H9 (cell line): ENCODE results near the gene MRGPRG. TPM values are rescaled to one million over a fixed set of nuclear protein-coding genes. Genes with fewer than 3 reads are reported as not detected.

ENCODE experiments used
- DNase-seq: peaks from one replicate; pipeline ENCODE4 v3.0.0-alpha.2; 2017
- H2AFZ ChIP-seq: one replicate; pipeline ENCODE4 v1.6.1; 2013; ENCODE audit warnings: mild to moderate bottlenecking, low read length, control low read depth, moderate library complexity
- H2AK5ac ChIP-seq: 2 replicates; pipeline ENCODE4 v1.6.1; 2013; ENCODE audit warnings: low read length, control low read depth, mixed read lengths; ENCODE audit not compliant: insufficient read length
- H2BK120ac ChIP-seq: one replicate; pipeline ENCODE4 v1.6.1; 2013; ENCODE audit warnings: low read depth, mild to moderate bottlenecking, low read length, control low read depth, inconsistent platforms; ENCODE audit not compliant: poor library complexity, severe bottlenecking
- H2BK12ac ChIP-seq: 2 replicates; pipeline ENCODE4 v1.6.1; 2013; ENCODE audit warnings: low read length, control low read depth, mixed read lengths, low read depth; ENCODE audit not compliant: insufficient read length
- H2BK15ac ChIP-seq: 2 replicates; pipeline ENCODE4 v1.6.1; 2013; ENCODE audit warnings: low read depth, low read length, control low read depth
- H2BK20ac ChIP-seq: one replicate; pipeline ENCODE4 v1.6.1; 2013; ENCODE audit warnings: low read depth, mild to moderate bottlenecking, low read length, control low read depth, inconsistent platforms; ENCODE audit not compliant: poor library complexity, severe bottlenecking
- H2BK5ac ChIP-seq: 2 replicates; pipeline ENCODE4 v1.6.1; 2013; ENCODE audit warnings: low read length, control low read depth, mixed read lengths; ENCODE audit not compliant: insufficient read length
- H3K14ac ChIP-seq: 2 replicates; pipeline ENCODE4 v1.6.1; 2013; ENCODE audit warnings: low read length, control low read depth; ENCODE audit not compliant: insufficient read depth
- H3K18ac ChIP-seq: 2 replicates; pipeline ENCODE4 v1.6.1; 2013; ENCODE audit warnings: low read depth, mild to moderate bottlenecking, mixed read lengths, low read length, control low read depth; ENCODE audit not compliant: insufficient read length
- H3K23ac ChIP-seq: 2 replicates; pipeline ENCODE4 v1.6.1; 2013; ENCODE audit warnings: low read length, control low read depth, mixed read lengths, low read depth; ENCODE audit not compliant: insufficient read length
- H3K23me2 ChIP-seq: 2 replicates; pipeline ENCODE4 v1.6.1; 2013; ENCODE audit warnings: low read depth, mild to moderate bottlenecking, mixed read lengths, low read length, control low read depth; ENCODE audit not compliant: insufficient read length, poor library complexity, severe bottlenecking
- H3K27ac ChIP-seq: 2 replicates; pipeline ENCODE4 v1.5.1; 2013; ENCODE audit warnings: low read length, control low read depth, mixed read lengths, low read depth; ENCODE audit not compliant: insufficient read length
- H3K27me3 ChIP-seq: 2 replicates; pipeline ENCODE4 v1.6.1; 2013; ENCODE audit warnings: low read length, control low read depth, inconsistent platforms; ENCODE audit not compliant: insufficient read depth
- H3K4ac ChIP-seq: 2 replicates; pipeline ENCODE4 v1.6.1; 2013; ENCODE audit warnings: low read depth, mild to moderate bottlenecking, control low read depth, inconsistent platforms, low read length, moderate library complexity
- H3K4me1 ChIP-seq: 2 replicates; pipeline ENCODE4 v1.6.1; 2013; ENCODE audit warnings: low read length, control low read depth, inconsistent platforms; ENCODE audit not compliant: insufficient read depth
- H3K4me2 ChIP-seq: 2 replicates; pipeline ENCODE4 v1.6.1; 2013; ENCODE audit warnings: low read length, control low read depth, mixed read lengths; ENCODE audit not compliant: insufficient read length, insufficient read depth
- H3K56ac ChIP-seq: 2 replicates; pipeline ENCODE4 v1.6.1; 2013; ENCODE audit warnings: low read depth, mild to moderate bottlenecking, mixed read lengths, low read length, control low read depth; ENCODE audit not compliant: insufficient read length
- H3K79me1 ChIP-seq: 2 replicates; pipeline ENCODE4 v1.6.1; 2013; ENCODE audit warnings: low read depth, mild to moderate bottlenecking, moderate library complexity, low read length, control low read depth, inconsistent platforms; ENCODE audit not compliant: insufficient read depth, poor library complexity, severe bottlenecking
- H3K79me2 ChIP-seq: 2 replicates; pipeline ENCODE4 v1.6.1; 2013; ENCODE audit warnings: low read length, control low read depth, inconsistent platforms; ENCODE audit not compliant: insufficient read depth
- H3K9ac ChIP-seq: 2 replicates; pipeline ENCODE4 v1.6.1; 2013; ENCODE audit warnings: low read length, control low read depth, mixed read lengths; ENCODE audit not compliant: insufficient read length; ENCODE audit errors: extremely low read depth
- H3K9me3 ChIP-seq: one replicate; pipeline ENCODE4 v1.6.1; 2013; ENCODE audit warnings: low read depth, low read length, inconsistent platforms; ENCODE audit not compliant: control insufficient read depth
- H3T11ph ChIP-seq: one replicate; pipeline ENCODE4 v1.6.1; 2013; ENCODE audit warnings: mild to moderate bottlenecking, low read length, control low read depth, inconsistent platforms
- H4K20me1 ChIP-seq: one replicate; pipeline ENCODE4 v1.6.1; 2013; ENCODE audit not compliant: control insufficient read depth, insufficient read length, insufficient read depth
- H4K5ac ChIP-seq: 2 replicates; pipeline ENCODE4 v1.6.1; 2013; ENCODE audit warnings: low read depth, mild to moderate bottlenecking, mixed read lengths, low read length, control low read depth; ENCODE audit not compliant: insufficient read length
- H4K8ac ChIP-seq: replicated peaks from 2 replicates; pipeline ENCODE4 v1.6.1; 2013; ENCODE audit warnings: low read length, control low read depth, mixed read lengths, low read depth; ENCODE audit not compliant: insufficient read length
- H4K91ac ChIP-seq: 2 replicates; pipeline ENCODE4 v1.6.1; 2013; ENCODE audit warnings: low read depth, mild to moderate bottlenecking, moderate library complexity, mixed read lengths, low read length, control low read depth; ENCODE audit not compliant: insufficient read length
- H3K27ac Mint-ChIP-seq, 3 experiments: 2 replicates in 2 of 3; 3 replicates in 1 of 3; pipeline ENCODE4 v1.8.0; 2020 to 2021; ENCODE audit warnings: mixed read lengths in 3 of 3, mild to moderate bottlenecking in 1 of 3, moderate library complexity in 1 of 3
- H3K27me3 Mint-ChIP-seq: 2 replicates; pipeline ENCODE4 v1.8.0; 2021; ENCODE audit warnings: low read depth, mild to moderate bottlenecking, moderate library complexity, mixed read lengths
- H3K36me3 Mint-ChIP-seq, 3 experiments: 2 replicates in 2 of 3; 3 replicates in 1 of 3; pipeline ENCODE4 v1.8.0; 2020 to 2021; ENCODE audit warnings: low read depth in 3 of 3, mixed read lengths in 3 of 3; ENCODE audit not compliant: insufficient read depth in 1 of 3
- H3K4me1 Mint-ChIP-seq, 2 experiments: 2 replicates each; pipeline ENCODE4 v1.8.0; 2020; ENCODE audit warnings: mixed read lengths in 2 of 2
- H3K4me3 Mint-ChIP-seq, 2 experiments: 2 replicates in 1 of 2; 3 replicates in 1 of 2; pipeline ENCODE4 v1.8.0; 2020 to 2021; ENCODE audit warnings: mild to moderate bottlenecking in 2 of 2, mixed read lengths in 2 of 2, moderate library complexity in 1 of 2
- H3K9me3 Mint-ChIP-seq, 2 experiments: 2 replicates in 1 of 2; 3 replicates in 1 of 2; pipeline ENCODE4 v1.8.0; 2020; ENCODE audit warnings: mild to moderate bottlenecking in 2 of 2, mixed read lengths in 2 of 2, moderate library complexity in 1 of 2
- CTCF ChIP-seq: fragments of 200-600 bp; sonication (generic); conservative IDR thresholded peaks from 3 replicates; pipeline ENCODE4 v1.8.0; 2021; ENCODE audit warnings: antibody characterized with exemption, mild to moderate bottlenecking
- WGBS: extraction: QIAGEN DNeasy Blood & Tissue Kit; methylation state at CpG from one replicate; pipeline ENCODE4 v1.1.7; 2013; ENCODE audit warnings: missing lambda C conversion rate, low lambda C conversion rate, mixed read lengths; ENCODE audit not compliant: insufficient read length; ENCODE audit errors: extremely low coverage; 5-methylcytosine and 5-hydroxymethylcytosine counted together
- total RNA-seq: library from RNA; stranded (reverse); gene quantifications from 2 replicates; pipeline ENCODE4 v1.2.1, GENCODE V29; 2021

The MRGPRG gene
- total RNA-seq, 1 experiment from 2014 or later = not detected

GRCh38 chr11:3178349-3178748 lies 40.3 kb downstream of the MRGPRG start:
- no peak overlapping the region for H3K9ac ChIP-seq
- H2BK12ac ChIP-seq = no peak overlapping the region
- H3K14ac ChIP-seq = no peak overlapping the region
- no peaks in the 10 kb centered on the region for H3K27me3 ChIP-seq
- no peak overlapping the region for H2AFZ ChIP-seq
- no peak overlapping the region for H3K18ac ChIP-seq
- H3K23me2 ChIP-seq = no peaks in the 10 kb centered on the region
- H3K27me3 Mint-ChIP-seq = peaks cover 9% of the 10 kb centered on the region
- H3K36me3 Mint-ChIP-seq = peaks cover 0 to 5% (median 3%) of the 10 kb centered on the region in 3 experiments; a peak in 1 of 7 replicates
- no peak overlapping the region for H2BK120ac ChIP-seq
- WGBS = no CpG with 5 or more reads among the region's 2 CpGs
- no peak overlapping the region for H4K91ac ChIP-seq
- H3K4me1 ChIP-seq = no peaks in the 10 kb centered on the region
- no peak overlapping the region for H3K27ac ChIP-seq
- H3K23ac ChIP-seq = no peak overlapping the region
- no peak overlapping the region for H3K4ac ChIP-seq
- no peak for DNase-seq
- H2BK15ac ChIP-seq = no peak overlapping the region; the same call in 1 of the 2 replicates
- no peaks in the 10 kb centered on the region for H3K4me1 Mint-ChIP-seq
- H3K79me1 ChIP-seq = no peaks in the 10 kb centered on the region
- H3K9me3 Mint-ChIP-seq = peaks cover 4 to 14% of the 10 kb centered on the region in 2 experiments; a peak in 3 of 5 replicates
- H4K20me1 ChIP-seq = no peaks in the 10 kb centered on the region
- H3K56ac ChIP-seq = no peak overlapping the region
- no peak overlapping the region for H3K27ac Mint-ChIP-seq
- no peak overlapping the region for H2BK20ac ChIP-seq
- H3K79me2 ChIP-seq = no peaks in the 10 kb centered on the region
- no peak overlapping the region for H4K8ac ChIP-seq
- H3K4me2 ChIP-seq = no peak overlapping the region
- H4K5ac ChIP-seq = no peak overlapping the region
- H3K4me3 Mint-ChIP-seq = no peak overlapping the region
- H3T11ph ChIP-seq = no peak overlapping the region
- no peak overlapping the region for H2AK5ac ChIP-seq
- H3K9me3 ChIP-seq = no peaks in the 10 kb centered on the region
- H2BK5ac ChIP-seq = no peak overlapping the region
- TF ChIP-seq CTCF = no peak
